HEK293 (cell line): ENCODE data around the gene SLC25A25.

Source experiments
- BCL11B ChIP-seq: fragments of 450-650 bp; formaldehyde crosslinking; IDR thresholded peaks from 2 replicates; pipeline ENCODE4 v1.5.1; 2016; ENCODE audit warnings: low read depth, missing biosample characterization, missing genetic modification characterization
- ELK4 ChIP-seq: IDR thresholded peaks from 2 replicates; pipeline ENCODE4 v1.6.1; 2011; ENCODE audit warnings: mild to moderate bottlenecking, low read depth, low read length, borderline replicate concordance
- HOXA7 ChIP-seq: sonication (generic); formaldehyde crosslinking; IDR thresholded peaks from 2 replicates; pipeline ENCODE4 v1.8.1; 2022; ENCODE audit warnings: missing genetic modification reagents, borderline replicate concordance
- IKZF3 ChIP-seq: fragments of 450-650 bp; IDR thresholded peaks from 2 replicates; pipeline ENCODE4 v1.5.0; 2018; ENCODE audit warnings: missing biosample characterization, mild to moderate bottlenecking, missing genetic modification characterization, moderate library complexity
- KLF8 ChIP-seq: fragments of 450-650 bp; formaldehyde crosslinking; IDR thresholded peaks from 2 replicates; pipeline ENCODE4 v1.5.1; 2016; ENCODE audit warnings: missing biosample characterization, missing genetic modification characterization
- KLF9 ChIP-seq: fragments of 450-650 bp; formaldehyde crosslinking; IDR thresholded peaks from 2 replicates; pipeline ENCODE4 v1.5.1; 2016; ENCODE audit warnings: missing biosample characterization, missing genetic modification characterization, low read depth
- PATZ1 ChIP-seq: fragments of 450-650 bp; formaldehyde crosslinking; IDR thresholded peaks from 2 replicates; pipeline ENCODE4 v1.5.1; 2016; ENCODE audit warnings: missing biosample characterization, missing genetic modification characterization
- PBX3 ChIP-seq: sonication (generic); formaldehyde crosslinking; IDR thresholded peaks from 2 replicates; pipeline ENCODE4 v1.8.1; 2022; ENCODE audit warnings: mild to moderate bottlenecking, moderate library complexity, missing genetic modification reagents
- REPIN1 ChIP-seq: fragments of 450-650 bp; formaldehyde crosslinking; IDR thresholded peaks from 2 replicates; pipeline ENCODE4 v1.5.1; 2017; ENCODE audit warnings: missing biosample characterization, missing genetic modification characterization, low read depth
- SETDB1 ChIP-seq: IDR thresholded peaks from one replicate; pipeline ENCODE4 v1.6.1; 2017; ENCODE audit warnings: mild to moderate bottlenecking, low read length, moderate library complexity, mixed read lengths; ENCODE audit not compliant: insufficient read length
- SP7 ChIP-seq: fragments of 450-650 bp; formaldehyde crosslinking; IDR thresholded peaks from 2 replicates; pipeline ENCODE4 v1.5.1; 2016; ENCODE audit warnings: missing biosample characterization, missing genetic modification characterization
- ZBTB17 ChIP-seq: fragments of 450-650 bp; formaldehyde crosslinking; IDR thresholded peaks from 2 replicates; pipeline ENCODE4 v1.5.1; 2016; ENCODE audit warnings: missing biosample characterization, missing genetic modification characterization
- ZBTB8A ChIP-seq: fragments of 450-650 bp; formaldehyde crosslinking; IDR thresholded peaks from 2 replicates; pipeline ENCODE4 v1.5.1; 2016; ENCODE audit warnings: missing biosample characterization, missing genetic modification characterization
- ZFHX2 ChIP-seq: fragments of 450-650 bp; formaldehyde crosslinking; conservative IDR thresholded peaks from 2 replicates; pipeline ENCODE4 v1.5.1; 2016; ENCODE audit warnings: missing biosample characterization, missing genetic modification characterization
- ZFP37 ChIP-seq: fragments of 450-650 bp; formaldehyde crosslinking; IDR thresholded peaks from 2 replicates; pipeline ENCODE4 v1.5.1; 2016; ENCODE audit warnings: missing biosample characterization, missing genetic modification characterization
- ZNF19 ChIP-seq: fragments of 450-650 bp; formaldehyde crosslinking; IDR thresholded peaks from 2 replicates; pipeline ENCODE4; 2016; ENCODE audit warnings: missing biosample characterization, missing genetic modification characterization, low read depth
- ZNF214 ChIP-seq: fragments of 450-650 bp; formaldehyde crosslinking; IDR thresholded peaks from 2 replicates; pipeline ENCODE4 v1.5.1; 2017; ENCODE audit warnings: missing biosample characterization, mild to moderate bottlenecking, missing genetic modification characterization, borderline replicate concordance
- ZNF24 ChIP-seq: fragments of 450-650 bp; formaldehyde crosslinking; IDR thresholded peaks from 2 replicates; pipeline ENCODE4 v1.5.1; 2016; ENCODE audit warnings: missing biosample characterization, missing genetic modification characterization
- ZNF366 ChIP-seq: fragments of 450-650 bp; formaldehyde crosslinking; conservative IDR thresholded peaks from 2 replicates; pipeline ENCODE4 v1.5.1; 2016; ENCODE audit warnings: missing biosample characterization, missing genetic modification characterization
- ZNF394 ChIP-seq: fragments of 450-650 bp; formaldehyde crosslinking; IDR thresholded peaks from 2 replicates; pipeline ENCODE4 v1.5.1; 2016; ENCODE audit warnings: missing biosample characterization, missing genetic modification characterization, mild to moderate bottlenecking, moderate library complexity, borderline replicate concordance
- ZNF501 ChIP-seq: fragments of 450-650 bp; formaldehyde crosslinking; IDR thresholded peaks from 2 replicates; pipeline ENCODE4 v1.5.1; 2016; ENCODE audit warnings: missing biosample characterization, missing genetic modification characterization
- ZNF514 ChIP-seq: fragments of 450-650 bp; formaldehyde crosslinking; IDR thresholded peaks from 2 replicates; pipeline ENCODE4 v1.5.1; 2016; ENCODE audit warnings: missing biosample characterization, missing genetic modification characterization
- ZNF555 ChIP-seq: fragments of 450-650 bp; formaldehyde crosslinking; conservative IDR thresholded peaks from 2 replicates; pipeline ENCODE4 v1.5.1; 2017; ENCODE audit warnings: missing biosample characterization, mild to moderate bottlenecking, missing genetic modification characterization, inconsistent platforms
- ZNF571 ChIP-seq: fragments of 450-650 bp; formaldehyde crosslinking; IDR thresholded peaks from 2 replicates; pipeline ENCODE4 v1.5.0; 2017; ENCODE audit warnings: missing biosample characterization, missing genetic modification characterization
- ZNF707 ChIP-seq: fragments of 450-650 bp; formaldehyde crosslinking; IDR thresholded peaks from 2 replicates; pipeline ENCODE4 v1.5.1; 2016; ENCODE audit warnings: missing biosample characterization, missing genetic modification characterization
- ZNF76 ChIP-seq: fragments of 450-650 bp; formaldehyde crosslinking; IDR thresholded peaks from 2 replicates; pipeline ENCODE4; 2016; ENCODE audit warnings: low read depth, missing biosample characterization, missing genetic modification characterization, borderline replicate concordance
- ZNF777 ChIP-seq: fragments of 450-650 bp; formaldehyde crosslinking; IDR thresholded peaks from 2 replicates; pipeline ENCODE4 v1.5.1; 2017; ENCODE audit warnings: missing biosample characterization, missing genetic modification characterization, borderline replicate concordance
- ZNF830 ChIP-seq: fragments of 450-650 bp; IDR thresholded peaks from 2 replicates; pipeline ENCODE4 v1.5.0; 2018; ENCODE audit warnings: missing biosample characterization, missing genetic modification characterization, low read depth, mild to moderate bottlenecking, moderate library complexity
- ZSCAN30 ChIP-seq: fragments of 450-650 bp; IDR thresholded peaks from 2 replicates; pipeline ENCODE4 v1.5.1; 2018; ENCODE audit warnings: missing biosample characterization, mild to moderate bottlenecking, missing genetic modification characterization, moderate library complexity
- ZSCAN4 ChIP-seq: fragments of 450-650 bp; formaldehyde crosslinking; IDR thresholded peaks from 2 replicates; pipeline ENCODE4 v1.5.1; 2017; ENCODE audit warnings: missing biosample characterization, missing genetic modification characterization

The SLC25A25 gene

GRCh38 chr9:128127990-128128835 is 60.2 kb downstream of the SLC25A25 start (continued):
- TF ChIP-seq REPIN1 (tag by site-specific recombination) (no peak), ZNF555 (tag by site-specific recombination) (no peak), SETDB1 (no peak), ZNF76 (tag by site-specific recombination) (peak; percentile 44; the same call in 1 of the 2 replicates), ZNF214 (tag by site-specific recombination) (no peak), ZFP37 (tag by site-specific recombination) (no peak), HOXA7 (no peak), KLF8 (tag by site-specific recombination) (peak; percentile 73), ZNF394 (tag by site-specific recombination) (0 out of 2 replicates have a peak, but pooled peaks have one; percentile 15), ZNF501 (tag by site-specific recombination) (0 out of 2 replicates have a peak, but pooled peaks have one; percentile 28), PBX3 (CRISPR knock-in tag) (no peak; the same call in 1 of the 2 replicates), ZNF514 (tag by site-specific recombination) (no peak), IKZF3 (tag by site-specific recombination) (peak; percentile 75), ZNF571 (tag by site-specific recombination) (no peak), ZBTB17 (tag by site-specific recombination) (peak; percentile 33; the same call in 1 of the 2 replicates), ZSCAN4 (no peak), ZNF777 (0 out of 2 replicates have a peak, but pooled peaks have one; percentile 29), ZNF366 (tag by site-specific recombination) (no peak), BCL11B (tag by site-specific recombination) (peak; percentile 7; the same call in 1 of the 2 replicates), ZNF830 (tag by site-specific recombination) (no peak), ZFHX2 (peak; percentile 89), ZSCAN30 (tag by site-specific recombination) (peak; percentile 44; the same call in 1 of the 2 replicates), SP7 (tag by site-specific recombination) (0 out of 2 replicates have a peak, but pooled peaks have one; percentile 39), PATZ1 (tag by site-specific recombination) (peak; percentile 43), ZNF24 (tag by site-specific recombination) (no peak), KLF9 (peak; percentile 97), ELK4 (no peak; the same call in 1 of the 2 replicates), ZBTB8A (tag by site-specific recombination) (peak; percentile 99), ZNF19 (tag by site-specific recombination) (no peak), ZNF707 (tag by site-specific recombination) (no peak)
